Sigmoid colon (tissue), 7 donors: ENCODE data around the gene DNAH11. TPM values are rescaled to one million over a fixed set of nuclear protein-coding genes. Genes with fewer than 3 reads are reported as not detected.
A peak's percentile ranks its signal among the peaks of the same experiment; 100 is the strongest.

Experiments
- DNase-seq: peaks from one replicate; pipeline ENCODE4 v3.0.0-alpha.2; 2019
- H3K27ac ChIP-seq, 4 donors: fragments of 200-600 bp; sonication (generic); one replicate each; pipeline ENCODE4 v1.5.1; 2016 to 2019; ENCODE audit warnings: mild to moderate bottlenecking in 1 of 4
- H3K27me3 ChIP-seq, 3 donors: fragments of 200-600 bp; sonication (generic); one replicate each; pipeline ENCODE4 v1.5.1; 2019; ENCODE audit warnings: mild to moderate bottlenecking in 1 of 3
- H3K36me3 ChIP-seq, 4 donors: fragments of 200-600 bp; sonication (generic); one replicate each; pipeline ENCODE4 v1.5.1; 2016 to 2019
- H3K4me1 ChIP-seq, 4 donors: fragments of 200-600 bp; sonication (generic); one replicate each; pipeline ENCODE4 v1.5.1; 2017 to 2019
- H3K4me3 ChIP-seq, 4 donors: fragments of 200-600 bp; sonication (generic); one replicate each; pipeline ENCODE4 v1.5.1; 2017 to 2019; ENCODE audit warnings: mild to moderate bottlenecking in 2 of 4, moderate library complexity in 1 of 4
- H3K9me3 ChIP-seq, 4 donors: fragments of 200-600 bp in 3 of 4; sonication (generic) in 3 of 4; one replicate each; pipeline versions ENCODE4 v1.5.1 to v1.6.1; 2013 to 2019
- EP300 ChIP-seq, 4 donors: sonication (generic); formaldehyde crosslinking; IDR thresholded peaks; one replicate each; pipeline ENCODE4 v1.6.1; 2017; ENCODE audit warnings: antibody characterized with exemption in 4 of 4
- POLR2A ChIP-seq, 2 donors: fragments of 450-650 bp; IDR thresholded peaks; one replicate each; pipeline ENCODE4 v1.6.1; 2016; ENCODE audit warnings: antibody characterized with exemption in 2 of 2, mild to moderate bottlenecking in 2 of 2, moderate library complexity in 2 of 2
- POLR2AphosphoS5 ChIP-seq, 4 donors: sonication (generic); formaldehyde crosslinking; IDR thresholded peaks; one replicate each; pipeline ENCODE4 v1.6.1; 2017; ENCODE audit warnings: antibody characterized with exemption in 4 of 4
- WGBS, 2 donors: extraction: QIAGEN DNeasy Blood & Tissue Kit; methylation state at CpG; one replicate each; pipeline ENCODE4 v1.1.7; 2013; 5-methylcytosine and 5-hydroxymethylcytosine counted together
- intact Hi-C: fragments of 100-400 bp; cut with DNase I; formaldehyde crosslinking; loops from one replicate; pipeline ENCODE4 v1.15.1; 2023
- polyA plus RNA-seq, 3 donors: library from polyadenylated mRNA; stranded (reverse); fragments of 200-250 nt; gene quantifications; one replicate each; pipeline ENCODE4 v1.2.3, GENCODE V29; 2013
- total RNA-seq, 4 donors: library from RNA; depleted of rRNA; stranded (reverse); fragments of >200 nt; gene quantifications; one replicate each; pipeline ENCODE4 v1.1.0, GENCODE V29; 2016
- TF ChIP-seq, protein P1 (sequence below), 4 experiments: fragments of 450-650 bp in 3 of 4; fragments of 200-600 bp in 1 of 4; IDR thresholded peaks; one replicate each; pipeline ENCODE4 v1.5.1; 2016 to 2019; ENCODE audit warnings: antibody characterized with exemption in 4 of 4, mild to moderate bottlenecking in 3 of 4, moderate library complexity in 2 of 4
- donor health status: healthy with polysubstance abuse.
- donor health status: Bipolar disorder and iron deficiency.
- donor health status: healthy.

The DNAH11 gene
- total and polyA plus RNA-seq, 7 donors = under 0.01 to 1.2 (median 0.13) TPM; not detected in 2

DNA sequence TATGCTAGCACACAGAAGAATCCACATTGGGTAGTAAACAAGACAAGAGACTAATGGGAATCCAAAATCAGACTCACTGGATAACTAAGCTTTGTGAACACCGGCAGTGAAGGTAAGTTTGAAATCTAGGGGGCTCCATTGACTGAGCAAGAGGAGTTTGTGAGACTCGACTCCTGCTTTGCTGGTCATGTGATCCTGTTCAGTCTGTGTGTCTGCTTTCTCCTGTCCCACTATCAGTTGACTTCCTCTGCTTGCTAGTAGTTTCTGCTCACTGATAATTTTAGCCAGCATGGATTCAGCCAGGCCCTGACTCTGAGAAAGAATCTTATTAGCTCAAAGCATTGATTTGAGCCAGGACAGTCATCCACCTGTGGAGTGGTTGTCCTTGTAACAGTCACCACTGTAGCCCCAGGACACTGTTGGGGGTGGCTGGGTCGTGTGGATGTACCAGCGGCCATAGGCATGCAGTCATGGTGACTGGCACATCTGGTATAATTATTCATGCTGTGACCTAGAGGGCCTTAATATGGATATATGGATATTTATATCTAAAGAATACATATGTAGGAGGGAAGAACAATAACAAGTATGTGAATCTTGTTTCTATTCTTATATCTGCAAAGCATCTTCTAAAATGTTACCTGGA is 44.4 kb downstream of the DNAH11 start:
- Histone ChIP-seq H3K9me3 (no peaks in the 10 kb centered on the region), H3K36me3 (no peaks in the 10 kb centered on the region), H3K27me3 (no peaks in the 10 kb centered on the region), H3K27ac (no peak overlapping the region), H3K4me3 (no peak overlapping the region), H3K4me1 (no peaks in the 10 kb centered on the region)
- DNase-seq = no peak
- intact Hi-C loops = no loop called here
- no peak for TF ChIP-seq POLR2AphosphoS5 (IDR thresholded peaks at IDR 0.05)
- TF ChIP-seq POLR2A (IDR thresholded peaks at IDR 0.05) = no peak
- no peak for TF ChIP-seq EP300 (IDR thresholded peaks at IDR 0.05)
- TF ChIP-seq, protein P1, sequence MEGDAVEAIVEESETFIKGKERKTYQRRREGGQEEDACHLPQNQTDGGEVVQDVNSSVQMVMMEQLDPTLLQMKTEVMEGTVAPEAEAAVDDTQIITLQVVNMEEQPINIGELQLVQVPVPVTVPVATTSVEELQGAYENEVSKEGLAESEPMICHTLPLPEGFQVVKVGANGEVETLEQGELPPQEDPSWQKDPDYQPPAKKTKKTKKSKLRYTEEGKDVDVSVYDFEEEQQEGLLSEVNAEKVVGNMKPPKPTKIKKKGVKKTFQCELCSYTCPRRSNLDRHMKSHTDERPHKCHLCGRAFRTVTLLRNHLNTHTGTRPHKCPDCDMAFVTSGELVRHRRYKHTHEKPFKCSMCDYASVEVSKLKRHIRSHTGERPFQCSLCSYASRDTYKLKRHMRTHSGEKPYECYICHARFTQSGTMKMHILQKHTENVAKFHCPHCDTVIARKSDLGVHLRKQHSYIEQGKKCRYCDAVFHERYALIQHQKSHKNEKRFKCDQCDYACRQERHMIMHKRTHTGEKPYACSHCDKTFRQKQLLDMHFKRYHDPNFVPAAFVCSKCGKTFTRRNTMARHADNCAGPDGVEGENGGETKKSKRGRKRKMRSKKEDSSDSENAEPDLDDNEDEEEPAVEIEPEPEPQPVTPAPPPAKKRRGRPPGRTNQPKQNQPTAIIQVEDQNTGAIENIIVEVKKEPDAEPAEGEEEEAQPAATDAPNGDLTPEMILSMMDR (IDR thresholded peaks at IDR 0.05) = no peak
- 68 to 70% methylated on average over 4 of the region's 4 CpGs for WGBS, 2 donors

DNA sequence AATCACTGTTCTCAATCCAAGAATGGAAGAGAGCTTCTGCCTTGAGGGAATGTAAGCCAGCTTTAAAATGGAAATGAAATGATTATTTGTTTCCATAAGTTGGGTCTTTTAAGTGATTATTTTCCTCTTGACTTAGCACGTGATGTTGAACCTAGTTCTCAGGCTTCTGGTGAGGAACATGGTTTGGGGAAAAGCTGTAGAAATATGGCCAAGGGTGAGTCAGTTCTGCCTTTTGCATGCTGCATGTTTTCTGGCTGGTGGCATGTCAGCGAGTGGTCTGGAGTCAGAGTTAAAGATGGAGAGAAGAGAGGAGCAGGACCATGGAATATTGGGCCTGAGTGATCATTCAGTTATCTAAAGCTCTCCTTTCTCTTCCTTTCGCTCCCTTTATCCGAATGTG is 54.0 kb downstream of the DNAH11 start:
- 75 to 88% methylated on average over 4 of the region's 4 CpGs for WGBS, 2 donors
- Histone ChIP-seq H3K9me3 (no peaks in the 10 kb centered on the region), H3K4me3 (no peak overlapping the region)

DNA sequence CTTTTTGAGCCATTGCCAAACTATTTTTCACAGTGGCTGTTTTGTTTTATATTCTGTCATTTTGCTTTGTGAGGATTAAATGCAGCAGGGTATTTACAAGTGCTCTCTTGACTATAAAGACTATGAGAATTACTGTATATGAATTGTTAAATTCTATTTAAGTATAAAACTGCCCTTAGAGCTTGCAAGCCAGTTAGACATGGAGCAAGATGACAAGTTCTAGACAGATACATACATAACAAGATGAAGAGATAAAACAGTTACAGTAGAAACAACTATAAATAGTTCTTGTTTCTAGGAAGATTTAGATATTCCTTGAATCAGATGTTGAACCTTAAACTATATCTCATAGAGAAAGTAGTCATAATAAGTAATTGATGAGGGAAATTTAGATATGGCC is 60.6 kb downstream of the DNAH11 start:
- intact Hi-C loops = no loop called here
- Histone ChIP-seq H3K4me3 (no peak overlapping the region), H3K27ac (peak overlapping the region in 2 of 4 donors; percentile 10 to 30), H3K36me3 (no peaks in the 10 kb centered on the region), H3K27me3 (no peaks in the 10 kb centered on the region), H3K9me3 (no peaks in the 10 kb centered on the region), H3K4me1 (peaks cover 0 to 16% (median 7%) of the 10 kb centered on the region in 4 donors)
- TF ChIP-seq POLR2A (IDR thresholded peaks at IDR 0.05) (no peak), POLR2AphosphoS5 (IDR thresholded peaks at IDR 0.05) (peak in 1 of 4 donors; percentile 18), EP300 (IDR thresholded peaks at IDR 0.05) (no peak)
- TF ChIP-seq, protein P1 (IDR thresholded peaks at IDR 0.05) = no peak
- DNase-seq = no peak

More for the DNA sequence above, 54.0 kb downstream of the DNAH11 start:
- Histone ChIP-seq H3K4me1 (no peaks in the 10 kb centered on the region), H3K36me3 (no peaks in the 10 kb centered on the region), H3K27me3 (no peaks in the 10 kb centered on the region), H3K27ac (no peak overlapping the region)
- intact Hi-C loops = no loop called here
- no peak for DNase-seq
- TF ChIP-seq POLR2AphosphoS5 (IDR thresholded peaks at IDR 0.05) = no peak
- no peak for TF ChIP-seq POLR2A (IDR thresholded peaks at IDR 0.05)
- TF ChIP-seq, protein P1 (IDR thresholded peaks at IDR 0.05) = no peak
- TF ChIP-seq EP300 (IDR thresholded peaks at IDR 0.05) = no peak

DNA sequence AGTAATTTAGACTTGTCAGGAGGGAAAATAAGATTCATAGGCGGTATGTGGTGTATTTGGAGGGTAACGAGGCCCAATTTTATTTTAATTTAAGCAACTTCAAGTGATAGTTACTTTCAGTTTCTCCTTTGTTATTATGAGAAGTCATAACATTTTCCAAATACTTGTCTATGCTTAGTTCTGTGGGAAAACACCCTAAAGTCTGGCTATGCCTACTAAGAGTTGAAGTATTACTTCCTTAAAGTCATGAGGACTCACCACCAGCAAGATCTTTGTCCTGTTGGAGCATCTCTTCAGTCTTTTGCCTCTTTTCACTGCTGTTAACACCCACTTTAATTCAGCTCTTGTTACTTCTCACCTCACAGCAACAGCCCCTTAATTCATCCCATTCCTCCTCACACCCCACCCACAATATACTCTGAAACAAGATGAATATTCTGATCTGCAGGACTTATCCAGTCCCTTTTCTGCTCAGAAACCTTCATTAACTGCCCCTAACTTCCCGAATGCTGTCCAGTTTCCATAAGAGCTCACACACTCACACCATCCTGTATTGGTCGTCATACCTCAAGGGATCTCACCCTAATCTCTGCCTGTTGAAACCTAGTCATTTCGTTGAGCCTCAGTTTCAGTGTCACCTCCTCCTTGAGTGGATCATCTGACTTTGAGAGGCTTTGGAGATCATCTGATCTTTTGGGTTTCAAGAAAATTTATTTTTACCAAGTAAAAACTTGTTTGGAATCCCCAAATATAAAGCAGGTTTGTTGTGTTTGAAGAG is 61.3 kb downstream of the DNAH11 start:
- no peaks in the 10 kb centered on the region for H3K36me3 ChIP-seq
- TF ChIP-seq, protein P1 (IDR thresholded peaks at IDR 0.05) = no peak
- TF ChIP-seq POLR2AphosphoS5 (IDR thresholded peaks at IDR 0.05) = no peak
- TF ChIP-seq POLR2A (IDR thresholded peaks at IDR 0.05) = no peak
- TF ChIP-seq EP300 (IDR thresholded peaks at IDR 0.05) = no peak
- no peak overlapping the region for H3K4me3 ChIP-seq
- peaks cover 0 to 16% (median 7%) of the 10 kb centered on the region in 4 donors for H3K4me1 ChIP-seq
- H3K27ac ChIP-seq = peak overlapping the region in 1 of 4 donors; percentile 10
- no peaks in the 10 kb centered on the region for H3K27me3 ChIP-seq
- no peaks in the 10 kb centered on the region for H3K9me3 ChIP-seq
- intact Hi-C loops = no loop called here
- 74 to 81% methylated on average over 5 of the region's 5 CpGs for WGBS, 2 donors
- no peak for DNase-seq
